Measurements from ENCODE around the gene PROKR1.

- TF ChIP-seq SUZ12 (IDR thresholded peaks at IDR 0.05) (no peak), NFRKB (IDR thresholded peaks at IDR 0.05) (no peak), BHLHE40 (IDR thresholded peaks at IDR 0.05; ENCODE audit: borderline replicate concordance) (no peak), L3MBTL2 (conservative IDR thresholded peaks at IDR 0.05) (no peak), TARDBP (IDR thresholded peaks at IDR 0.05) (no peak), SP1 (IDR thresholded peaks at IDR 0.05) (no peak), ELF4 (IDR thresholded peaks at IDR 0.05) (no peak)
These were observed 9.7 kb downstream of the PROKR1 start for GRCh38 chr2:68653034-68653433.

Data from HEK293T (cell line).